Panc1 (cell line): ENCODE measurements around the gene NIT2. TPM values are rescaled to one million over a fixed set of nuclear protein-coding genes. Genes with fewer than 3 reads are reported as not detected.

Experiments
- ATAC-seq: fragments of 200-7000 bp; cut with Tn5 transposase; 2 replicates; pipeline ENCODE4 v1.9.1; 2020; ENCODE audit warnings: mild to moderate bottlenecking, moderate library complexity
- BruUV-seq: library from RNA; stranded (reverse); fragments of 400-500 nt; replicated peaks from 2 replicates; lab custom pipeline; 2021; lab: Mats Ljungman, UMichigan
- CTCF ChIA-PET: fragments of 300-600 bp; sonication (Branson Sonifier 250); formaldehyde crosslinking; loops from one replicate; lab custom pipeline; 2022; ENCODE audit warnings: antibody characterized with exemption; lab: Charles Lee
- POLR2A ChIA-PET: fragments of 300-600 bp; sonication (Branson Sonifier 250); formaldehyde crosslinking; loops from one replicate; lab custom pipeline; 2022; ENCODE audit warnings: antibody characterized with exemption; lab: Charles Lee
- DNase-seq: peaks from one replicate; pipeline ENCODE4 v3.0.0-alpha.2; 2010; ENCODE audit warnings: low read depth, low spot score
- H3K27ac ChIP-seq: 2 replicates; pipeline ENCODE4 v1.5.1; 2011; ENCODE audit warnings: mild to moderate bottlenecking, low read length, inconsistent platforms
- H3K27me3 ChIP-seq: fragments of 200-500 bp; sonication (Bioruptor generic); 2 replicates; pipeline ENCODE4 v1.6.0; 2014; ENCODE audit warnings: low read length, inconsistent platforms; ENCODE audit not compliant: control insufficient read depth, insufficient read depth
- H3K36me3 ChIP-seq: fragments of 200-500 bp; sonication (Bioruptor generic); 2 replicates; pipeline ENCODE4 v1.5.1; 2014; ENCODE audit warnings: inconsistent platforms, mild to moderate bottlenecking, low read length, moderate library complexity; ENCODE audit not compliant: control insufficient read depth, insufficient read depth
- H3K4me1 ChIP-seq: 2 replicates; pipeline ENCODE4 v1.5.1; 2011; ENCODE audit warnings: inconsistent platforms, mild to moderate bottlenecking, low read length, moderate library complexity; ENCODE audit not compliant: control insufficient read depth, insufficient read depth
- H3K4me3 ChIP-seq, 2 experiments: 2 replicates each; pipeline ENCODE4 v1.5.1; 2011 to 2012; ENCODE audit warnings: low read depth in 2 of 2, low read length in 2 of 2, mild to moderate bottlenecking in 2 of 2, inconsistent platforms in 1 of 2, moderate library complexity in 1 of 2
- H3K9me3 ChIP-seq: fragments of 200-500 bp; sonication (Bioruptor generic); 2 replicates; pipeline ENCODE4 v1.5.1; 2014; ENCODE audit warnings: low read depth, mild to moderate bottlenecking, inconsistent platforms, low read length, moderate library complexity; ENCODE audit not compliant: control insufficient read depth, insufficient read depth
- POLR2AphosphoS5 ChIP-seq: IDR thresholded peaks from 2 replicates; pipeline ENCODE4 v1.6.1; 2012; ENCODE audit warnings: mild to moderate bottlenecking, low read depth, low read length, moderate library complexity
- SIN3A ChIP-seq: IDR thresholded peaks from 2 replicates; pipeline ENCODE4 v1.6.1; 2012; ENCODE audit warnings: low read depth, mild to moderate bottlenecking, low read length, moderate library complexity, borderline replicate concordance; ENCODE audit not compliant: insufficient read depth
- TCF7L2 ChIP-seq: IDR thresholded peaks from 2 replicates; pipeline ENCODE4 v1.6.1; 2011; ENCODE audit warnings: mild to moderate bottlenecking, low read depth, low read length, inconsistent platforms
- in situ Hi-C: cut with HindIII; loops from 2 replicates; pipeline ENCODE4 v1.10.0; 2016; ENCODE audit warnings: low sequenced_read_pairs, low pct_unique_long_range_greater_than_20kb
- intact Hi-C: fragments of 100-400 bp; cut with micrococcal nuclease; formaldehyde crosslinking; loops from one replicate; pipeline ENCODE4 v1.10.0; 2022; ENCODE audit not compliant: unreplicated experiment
- total RNA-seq: library from RNA; stranded (reverse); gene quantifications from one replicate; pipeline ENCODE4 v1.2.1, GENCODE V29; 2021; ENCODE audit not compliant: unreplicated experiment
- TF ChIP-seq, protein P1 (sequence below): fragments of 450-650 bp; IDR thresholded peaks from 2 replicates; pipeline ENCODE4 v1.5.1; 2017; ENCODE audit warnings: mild to moderate bottlenecking
- TF ChIP-seq, protein P2 (sequence below), 2 experiments: IDR thresholded peaks; 2 replicates each; pipeline ENCODE4 v1.6.1; 2011 to 2012; ENCODE audit warnings: low read depth in 2 of 2, control low read depth in 1 of 2, low read length in 1 of 2, mild to moderate bottlenecking in 1 of 2, moderate library complexity in 1 of 2; ENCODE audit not compliant: insufficient read depth in 1 of 2

The NIT2 gene
- total RNA-seq, 1 experiment from 2014 or later, result 97.2 TPM

DNA sequence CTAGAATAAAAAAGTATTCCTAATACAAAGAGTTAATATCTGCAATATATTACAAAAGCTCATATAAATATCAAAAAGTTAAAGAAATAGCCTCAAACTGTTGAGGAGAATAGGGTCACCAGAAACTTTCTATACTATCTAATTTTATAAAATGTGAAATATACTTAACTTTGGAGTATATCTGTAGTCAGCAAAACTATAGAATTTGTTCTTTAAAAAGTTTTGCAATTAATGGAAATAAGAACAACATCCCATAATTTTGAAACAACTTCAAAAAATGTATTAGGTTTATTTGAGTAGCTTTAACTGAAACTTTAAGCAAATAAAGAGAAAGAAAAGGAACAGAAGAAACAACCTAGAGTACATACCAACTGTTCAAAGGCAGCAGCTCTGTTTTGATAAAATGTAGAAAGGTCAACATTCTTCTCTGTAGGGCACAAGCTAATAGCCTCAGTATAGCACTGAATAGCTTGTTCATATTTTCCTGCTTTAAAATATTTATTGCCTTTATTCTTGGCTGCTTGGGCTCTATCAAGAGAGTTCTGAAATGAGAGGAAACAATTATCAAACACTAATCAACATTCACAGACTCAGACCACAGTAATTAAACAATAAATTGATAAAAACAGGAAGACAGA lies 52.0 kb downstream of the NIT2 start:
- BruUV-seq, result no TSS peak
- Histone ChIP-seq H3K4me1 (peaks cover 12% of the 10 kb centered on the region; the same call in 1 of the 2 replicates), H3K27me3 (no peaks in the 10 kb centered on the region), H3K9me3 (peaks cover 4% of the 10 kb centered on the region; the same call in 1 of the 2 replicates), H3K4me3 (no peak overlapping the region), H3K27ac (no peak overlapping the region), H3K36me3 (peaks cover 41% of the 10 kb centered on the region)
- no peak for ATAC-seq
- DNase-seq, result no peak
- TF ChIP-seq SIN3A, result no peak
- TF ChIP-seq, protein P1, sequence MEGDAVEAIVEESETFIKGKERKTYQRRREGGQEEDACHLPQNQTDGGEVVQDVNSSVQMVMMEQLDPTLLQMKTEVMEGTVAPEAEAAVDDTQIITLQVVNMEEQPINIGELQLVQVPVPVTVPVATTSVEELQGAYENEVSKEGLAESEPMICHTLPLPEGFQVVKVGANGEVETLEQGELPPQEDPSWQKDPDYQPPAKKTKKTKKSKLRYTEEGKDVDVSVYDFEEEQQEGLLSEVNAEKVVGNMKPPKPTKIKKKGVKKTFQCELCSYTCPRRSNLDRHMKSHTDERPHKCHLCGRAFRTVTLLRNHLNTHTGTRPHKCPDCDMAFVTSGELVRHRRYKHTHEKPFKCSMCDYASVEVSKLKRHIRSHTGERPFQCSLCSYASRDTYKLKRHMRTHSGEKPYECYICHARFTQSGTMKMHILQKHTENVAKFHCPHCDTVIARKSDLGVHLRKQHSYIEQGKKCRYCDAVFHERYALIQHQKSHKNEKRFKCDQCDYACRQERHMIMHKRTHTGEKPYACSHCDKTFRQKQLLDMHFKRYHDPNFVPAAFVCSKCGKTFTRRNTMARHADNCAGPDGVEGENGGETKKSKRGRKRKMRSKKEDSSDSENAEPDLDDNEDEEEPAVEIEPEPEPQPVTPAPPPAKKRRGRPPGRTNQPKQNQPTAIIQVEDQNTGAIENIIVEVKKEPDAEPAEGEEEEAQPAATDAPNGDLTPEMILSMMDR, result no peak
- TF ChIP-seq POLR2AphosphoS5, result no peak
- TF ChIP-seq, protein P2, sequence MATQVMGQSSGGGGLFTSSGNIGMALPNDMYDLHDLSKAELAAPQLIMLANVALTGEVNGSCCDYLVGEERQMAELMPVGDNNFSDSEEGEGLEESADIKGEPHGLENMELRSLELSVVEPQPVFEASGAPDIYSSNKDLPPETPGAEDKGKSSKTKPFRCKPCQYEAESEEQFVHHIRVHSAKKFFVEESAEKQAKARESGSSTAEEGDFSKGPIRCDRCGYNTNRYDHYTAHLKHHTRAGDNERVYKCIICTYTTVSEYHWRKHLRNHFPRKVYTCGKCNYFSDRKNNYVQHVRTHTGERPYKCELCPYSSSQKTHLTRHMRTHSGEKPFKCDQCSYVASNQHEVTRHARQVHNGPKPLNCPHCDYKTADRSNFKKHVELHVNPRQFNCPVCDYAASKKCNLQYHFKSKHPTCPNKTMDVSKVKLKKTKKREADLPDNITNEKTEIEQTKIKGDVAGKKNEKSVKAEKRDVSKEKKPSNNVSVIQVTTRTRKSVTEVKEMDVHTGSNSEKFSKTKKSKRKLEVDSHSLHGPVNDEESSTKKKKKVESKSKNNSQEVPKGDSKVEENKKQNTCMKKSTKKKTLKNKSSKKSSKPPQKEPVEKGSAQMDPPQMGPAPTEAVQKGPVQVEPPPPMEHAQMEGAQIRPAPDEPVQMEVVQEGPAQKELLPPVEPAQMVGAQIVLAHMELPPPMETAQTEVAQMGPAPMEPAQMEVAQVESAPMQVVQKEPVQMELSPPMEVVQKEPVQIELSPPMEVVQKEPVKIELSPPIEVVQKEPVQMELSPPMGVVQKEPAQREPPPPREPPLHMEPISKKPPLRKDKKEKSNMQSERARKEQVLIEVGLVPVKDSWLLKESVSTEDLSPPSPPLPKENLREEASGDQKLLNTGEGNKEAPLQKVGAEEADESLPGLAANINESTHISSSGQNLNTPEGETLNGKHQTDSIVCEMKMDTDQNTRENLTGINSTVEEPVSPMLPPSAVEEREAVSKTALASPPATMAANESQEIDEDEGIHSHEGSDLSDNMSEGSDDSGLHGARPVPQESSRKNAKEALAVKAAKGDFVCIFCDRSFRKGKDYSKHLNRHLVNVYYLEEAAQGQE (IDR thresholded peaks at IDR 0.05; ENCODE audit: insufficient read depth in 1 of 2, low read depth in 2 of 2, low read length in 1 of 2), result no peak
- TF ChIP-seq TCF7L2, result no peak
- ChIA-PET POLR2A (interaction anchor here (0.6 to 1.1 kb wide), 3 partner anchors 11 to 130 kb away, joined by 3 to 5 read pairs (median 4); partner anchors contain the start of gene LNP1), CTCF (interaction anchor here (0.6 kb wide), 1 partner anchor 354 kb away, joined by 3 read pairs; no protein-coding TSS in a partner anchor)
- intact Hi-C loops, result no loop called here
- in situ Hi-C loops, result no loop called here

DNA sequence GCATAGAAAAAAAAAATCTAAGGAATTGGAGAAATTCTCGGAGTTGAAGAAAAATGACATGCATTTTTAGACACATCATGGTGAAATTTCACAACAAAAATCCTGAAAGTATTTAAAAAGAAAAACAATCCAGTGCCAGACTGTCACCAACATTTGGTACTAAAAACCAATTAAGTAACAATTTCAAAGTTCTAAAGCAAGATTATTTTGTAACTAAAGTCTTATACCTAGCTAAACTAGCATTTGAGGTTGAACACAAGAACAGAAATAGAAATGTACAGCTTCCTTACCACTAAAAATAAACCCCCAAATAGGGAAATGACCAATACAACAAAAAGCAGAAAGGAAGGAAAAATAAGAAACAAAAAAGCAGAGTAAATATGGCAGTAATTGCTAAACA lies 54.5 kb downstream of the NIT2 start:
- Histone ChIP-seq H3K4me3 (no peak overlapping the region), H3K27ac (no peak overlapping the region), H3K36me3 (peaks cover 21% of the 10 kb centered on the region), H3K9me3 (peaks cover 4% of the 10 kb centered on the region; the same call in 1 of the 2 replicates), H3K27me3 (no peaks in the 10 kb centered on the region), H3K4me1 (peaks cover 12% of the 10 kb centered on the region; the same call in 1 of the 2 replicates)
- intact Hi-C loops (no loop called here), in situ Hi-C loops (no loop called here)
- CTCF ChIA-PET, result no interaction called here
- ATAC-seq (no peak), DNase-seq (no peak)
- POLR2A ChIA-PET, result no interaction called here
- TF ChIP-seq, protein P1, result no peak
- TF ChIP-seq POLR2AphosphoS5 (no peak), TCF7L2 (no peak), SIN3A (no peak)
- TF ChIP-seq, protein P2 (IDR thresholded peaks at IDR 0.05; ENCODE audit: insufficient read depth in 1 of 2, low read depth in 2 of 2, low read length in 1 of 2), result no peak
- BruUV-seq, result TSS peak; percentile 13
